ENCODE results near the gene NEDD4L.

The NEDD4L gene

GRCh38 chr18:58054041-58054781 lies 10.2 kb downstream of the NEDD4L start:
- peaks cover 7% of the 10 kb centered on the region; the same call in 1 of the 2 replicates for H3K4me1 ChIP-seq (ENCODE audit: insufficient read depth, low read length)
- H3K9ac ChIP-seq (ENCODE audit: low read depth, low read length) = no peak overlapping the region

GRCh38 chr18:58055890-58056558 lies 12.0 kb downstream of the NEDD4L start:
- Histone ChIP-seq H3K9me3 (ENCODE audit: control insufficient read depth, insufficient read depth, low read length) (no peaks in the 10 kb centered on the region), H3K4me1 (ENCODE audit: insufficient read depth, low read length) (peaks cover 7% of the 10 kb centered on the region; the same call in 1 of the 2 replicates), H3K36me3 (ENCODE audit: insufficient read depth, low read length) (no peaks in the 10 kb centered on the region)

More at GRCh38 chr18:58054041-58054781, 10.2 kb downstream of the NEDD4L start:
- no peaks in the 10 kb centered on the region for H3K36me3 ChIP-seq (ENCODE audit: insufficient read depth, low read length)
- H3K9me3 ChIP-seq (ENCODE audit: control insufficient read depth, insufficient read depth, low read length) = no peaks in the 10 kb centered on the region

GRCh38 chr18:58056852-58057251 lies 12.8 kb downstream of the NEDD4L start:
- H3K4me1 ChIP-seq (ENCODE audit: insufficient read depth, low read length) = peaks cover 7% of the 10 kb centered on the region; the same call in 1 of the 2 replicates

More at GRCh38 chr18:58055890-58056558, 12.0 kb downstream of the NEDD4L start:
- no peak overlapping the region for H3K9ac ChIP-seq (ENCODE audit: low read depth, low read length)

GRCh38 chr18:58057291-58057965 lies 13.4 kb downstream of the NEDD4L start:
- no peaks in the 10 kb centered on the region for H3K9me3 ChIP-seq (ENCODE audit: control insufficient read depth, insufficient read depth, low read length)
- H3K9ac ChIP-seq (ENCODE audit: low read depth, low read length) = no peak overlapping the region

More at GRCh38 chr18:58056852-58057251, 12.8 kb downstream of the NEDD4L start:
- Histone ChIP-seq H3K9ac (ENCODE audit: low read depth, low read length) (no peak overlapping the region), H3K36me3 (ENCODE audit: insufficient read depth, low read length) (no peaks in the 10 kb centered on the region), H3K9me3 (ENCODE audit: control insufficient read depth, insufficient read depth, low read length) (no peaks in the 10 kb centered on the region)

DNA sequence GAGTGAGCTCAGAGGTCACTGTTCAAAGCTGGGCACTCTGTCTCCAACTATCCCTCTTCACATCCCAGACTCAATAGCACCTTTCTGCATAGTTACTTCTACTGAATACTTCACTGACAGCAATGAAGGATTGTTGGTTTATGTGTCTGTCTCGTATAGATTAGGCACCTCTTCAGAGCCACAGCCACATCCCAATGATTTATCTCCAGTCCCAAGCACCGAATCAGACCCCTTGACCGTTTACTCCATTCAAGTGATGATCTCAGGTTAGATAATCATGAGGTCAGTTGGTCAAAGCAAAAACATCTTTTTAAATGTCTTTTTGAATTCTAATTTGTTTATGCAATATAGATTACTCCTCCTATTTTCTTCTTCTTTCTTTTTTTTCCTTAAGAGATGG lies 14.7 kb downstream of the NEDD4L start:
- H3K36me3 ChIP-seq (ENCODE audit: insufficient read depth, low read length) = no peaks in the 10 kb centered on the region
- H3K9ac ChIP-seq (ENCODE audit: low read depth, low read length) = no peak overlapping the region
- H3K9me3 ChIP-seq (ENCODE audit: control insufficient read depth, insufficient read depth, low read length) = no peaks in the 10 kb centered on the region
- peaks cover 7% of the 10 kb centered on the region; the same call in 1 of the 2 replicates for H3K4me1 ChIP-seq (ENCODE audit: insufficient read depth, low read length)

More at GRCh38 chr18:58057291-58057965, 13.4 kb downstream of the NEDD4L start:
- Histone ChIP-seq H3K4me1 (ENCODE audit: insufficient read depth, low read length) (peaks cover 7% of the 10 kb centered on the region; the same call in 1 of the 2 replicates), H3K36me3 (ENCODE audit: insufficient read depth, low read length) (no peaks in the 10 kb centered on the region)

DNA sequence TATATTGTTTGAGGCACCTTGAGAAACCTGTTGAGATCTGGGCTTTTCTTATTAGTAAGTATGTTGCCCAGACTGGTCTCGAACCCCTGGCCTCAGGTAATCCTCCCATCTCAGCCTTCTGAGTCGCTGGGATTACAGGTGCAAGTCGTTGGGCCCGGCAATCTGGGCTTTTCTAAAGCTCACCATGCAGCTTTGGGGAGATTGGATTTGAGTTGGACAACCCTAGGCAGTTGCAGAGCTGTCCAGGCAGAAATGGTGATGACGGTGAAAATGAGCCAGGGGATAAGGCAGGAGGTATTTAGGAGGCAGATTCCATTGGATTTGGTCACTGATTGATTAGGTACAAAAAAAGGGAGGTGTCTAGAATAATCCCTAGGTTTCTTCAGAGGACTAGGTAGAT lies 16.2 kb downstream of the NEDD4L start:
- Histone ChIP-seq H3K9me3 (ENCODE audit: control insufficient read depth, insufficient read depth, low read length) (no peaks in the 10 kb centered on the region), H3K9ac (ENCODE audit: low read depth, low read length) (no peak overlapping the region), H3K36me3 (ENCODE audit: insufficient read depth, low read length) (no peaks in the 10 kb centered on the region; the same call in 1 of the 2 replicates), H3K4me1 (ENCODE audit: insufficient read depth, low read length) (no peaks in the 10 kb centered on the region; the same call in 1 of the 2 replicates)

- no peaks in the 10 kb centered on the region for H3K9me3 ChIP-seq (ENCODE audit: control insufficient read depth, insufficient read depth, low read length)
- no peaks in the 10 kb centered on the region; the same call in 1 of the 2 replicates for H3K36me3 ChIP-seq (ENCODE audit: insufficient read depth, low read length)
- H3K9ac ChIP-seq (ENCODE audit: low read depth, low read length) = no peak overlapping the region
- no peaks in the 10 kb centered on the region; the same call in 1 of the 2 replicates for H3K4me1 ChIP-seq (ENCODE audit: insufficient read depth, low read length)
Observed at GRCh38 chr18:58061349-58061748, 17.3 kb downstream of the NEDD4L start.

DNA sequence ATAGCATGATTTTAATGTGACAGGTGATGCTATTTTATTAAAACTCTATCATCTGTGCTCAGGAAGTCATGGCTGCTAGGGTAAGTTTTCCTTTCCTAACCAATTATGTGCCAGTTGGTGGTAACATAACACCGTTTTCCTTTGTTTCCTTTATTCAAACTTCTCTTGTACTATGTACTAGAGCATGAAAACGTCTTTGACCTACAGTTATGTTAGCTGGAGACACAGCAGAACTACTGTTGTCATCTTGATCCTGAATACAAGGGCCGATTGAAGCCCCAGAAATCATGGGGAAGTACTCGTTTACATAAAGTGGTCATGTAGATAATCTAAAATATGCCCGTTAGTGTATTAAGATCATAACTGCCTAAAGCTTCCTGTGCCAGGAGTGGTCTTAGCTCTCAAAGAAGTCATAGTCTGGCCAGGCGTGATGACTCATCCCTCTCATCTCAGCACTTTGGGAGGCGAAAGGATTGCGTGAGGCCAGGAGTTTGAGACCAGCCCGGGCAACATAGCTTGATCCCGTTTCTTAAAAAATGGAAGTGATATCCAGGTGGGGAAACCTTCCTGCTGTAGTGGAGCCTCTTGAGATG lies 20.5 kb downstream of the NEDD4L start:
- peaks cover 5% of the 10 kb centered on the region; the same call in 1 of the 2 replicates for H3K4me1 ChIP-seq (ENCODE audit: insufficient read depth, low read length)
- H3K36me3 ChIP-seq (ENCODE audit: insufficient read depth, low read length) = no peaks in the 10 kb centered on the region; the same call in 1 of the 2 replicates
- no peak overlapping the region for H3K9ac ChIP-seq (ENCODE audit: low read depth, low read length)
- H3K9me3 ChIP-seq (ENCODE audit: control insufficient read depth, insufficient read depth, low read length) = no peaks in the 10 kb centered on the region

GRCh38 chr18:58065956-58066355 lies 21.9 kb downstream of the NEDD4L start:
- no peaks in the 10 kb centered on the region; the same call in 1 of the 2 replicates for H3K36me3 ChIP-seq (ENCODE audit: insufficient read depth, low read length)
- H3K9ac ChIP-seq (ENCODE audit: low read depth, low read length) = no peak overlapping the region
- peaks cover 9% of the 10 kb centered on the region; the same call in 1 of the 2 replicates for H3K4me1 ChIP-seq (ENCODE audit: insufficient read depth, low read length)
- H3K9me3 ChIP-seq (ENCODE audit: control insufficient read depth, insufficient read depth, low read length) = no peaks in the 10 kb centered on the region

- Histone ChIP-seq H3K9ac (ENCODE audit: low read depth, low read length) (no peak overlapping the region), H3K36me3 (ENCODE audit: insufficient read depth, low read length) (no peaks in the 10 kb centered on the region; the same call in 1 of the 2 replicates), H3K4me1 (ENCODE audit: insufficient read depth, low read length) (peaks cover 9% of the 10 kb centered on the region; the same call in 1 of the 2 replicates), H3K9me3 (ENCODE audit: control insufficient read depth, insufficient read depth, low read length) (no peaks in the 10 kb centered on the region; the same call in 1 of the 2 replicates)
Observed at GRCh38 chr18:58067601-58068000, 23.6 kb downstream of the NEDD4L start.

- H3K9ac ChIP-seq (ENCODE audit: low read depth, low read length) = no peak overlapping the region
- no peaks in the 10 kb centered on the region; the same call in 1 of the 2 replicates for H3K36me3 ChIP-seq (ENCODE audit: insufficient read depth, low read length)
- H3K9me3 ChIP-seq (ENCODE audit: control insufficient read depth, insufficient read depth, low read length) = no peaks in the 10 kb centered on the region; the same call in 1 of the 2 replicates
- peaks cover 9% of the 10 kb centered on the region; the same call in 1 of the 2 replicates for H3K4me1 ChIP-seq (ENCODE audit: insufficient read depth, low read length)
Observed at GRCh38 chr18:58069099-58069498, 25.1 kb downstream of the NEDD4L start.

GRCh38 chr18:58069721-58070292 lies 25.8 kb downstream of the NEDD4L start:
- no peaks in the 10 kb centered on the region for H3K36me3 ChIP-seq (ENCODE audit: insufficient read depth, low read length)
- H3K4me1 ChIP-seq (ENCODE audit: insufficient read depth, low read length) = 0 out of 2 replicates have a peak, but pooled peaks cover 9% of the 10 kb centered on the region
- no peaks in the 10 kb centered on the region; the same call in 1 of the 2 replicates for H3K9me3 ChIP-seq (ENCODE audit: control insufficient read depth, insufficient read depth, low read length)
- H3K9ac ChIP-seq (ENCODE audit: low read depth, low read length) = no peak overlapping the region

DNA sequence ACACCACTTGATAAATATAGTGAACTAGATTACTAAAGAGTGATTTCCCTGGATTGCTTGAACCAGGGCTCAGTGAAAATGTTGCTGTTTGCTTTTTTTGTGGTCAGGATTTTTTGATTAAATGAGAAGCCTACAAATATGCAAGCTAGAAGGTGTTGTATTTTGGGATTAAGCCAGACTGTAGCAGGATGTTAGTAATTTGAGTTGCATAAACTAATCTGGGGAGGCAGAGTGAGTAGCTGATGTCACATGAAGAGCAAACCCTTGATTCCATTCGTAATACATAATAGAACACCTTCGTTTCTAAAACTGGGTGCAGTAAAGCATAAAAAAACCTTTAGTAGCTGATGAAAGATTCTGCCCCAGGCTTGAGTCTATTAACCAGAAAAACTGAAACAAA lies 32.0 kb downstream of the NEDD4L start:
- no peaks in the 10 kb centered on the region for H3K36me3 ChIP-seq (ENCODE audit: insufficient read depth, low read length)
- H3K9me3 ChIP-seq (ENCODE audit: control insufficient read depth, insufficient read depth, low read length) = no peaks in the 10 kb centered on the region; the same call in 1 of the 2 replicates
- H3K9ac ChIP-seq (ENCODE audit: low read depth, low read length) = no peak overlapping the region
- no peaks in the 10 kb centered on the region for H3K4me1 ChIP-seq (ENCODE audit: insufficient read depth, low read length)

Measured in ES-I3 (cell line).